ENCODE data around the gene ZNF37A.

The ZNF37A gene

DNA sequence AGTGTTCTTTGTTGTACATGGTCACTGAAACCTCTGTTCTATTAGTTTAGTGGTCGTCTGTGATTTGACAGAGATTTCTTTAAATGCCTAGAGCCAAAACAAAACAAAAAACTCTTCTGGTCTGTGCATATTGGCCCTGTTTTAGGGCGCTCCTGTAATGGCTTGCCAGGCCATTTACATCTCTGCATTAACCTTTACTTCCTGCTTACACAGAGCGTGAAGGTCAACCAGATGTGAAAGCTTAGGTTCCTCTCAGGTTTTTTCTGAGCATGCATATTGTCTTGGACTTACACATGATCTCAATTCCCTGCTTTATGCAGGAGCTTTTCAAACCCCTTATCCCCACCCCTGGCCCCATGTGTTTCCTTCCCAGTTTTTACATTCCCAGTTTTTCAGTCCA lies 9.6 kb downstream of the ZNF37A start:
- TF ChIP-seq, protein P1, sequence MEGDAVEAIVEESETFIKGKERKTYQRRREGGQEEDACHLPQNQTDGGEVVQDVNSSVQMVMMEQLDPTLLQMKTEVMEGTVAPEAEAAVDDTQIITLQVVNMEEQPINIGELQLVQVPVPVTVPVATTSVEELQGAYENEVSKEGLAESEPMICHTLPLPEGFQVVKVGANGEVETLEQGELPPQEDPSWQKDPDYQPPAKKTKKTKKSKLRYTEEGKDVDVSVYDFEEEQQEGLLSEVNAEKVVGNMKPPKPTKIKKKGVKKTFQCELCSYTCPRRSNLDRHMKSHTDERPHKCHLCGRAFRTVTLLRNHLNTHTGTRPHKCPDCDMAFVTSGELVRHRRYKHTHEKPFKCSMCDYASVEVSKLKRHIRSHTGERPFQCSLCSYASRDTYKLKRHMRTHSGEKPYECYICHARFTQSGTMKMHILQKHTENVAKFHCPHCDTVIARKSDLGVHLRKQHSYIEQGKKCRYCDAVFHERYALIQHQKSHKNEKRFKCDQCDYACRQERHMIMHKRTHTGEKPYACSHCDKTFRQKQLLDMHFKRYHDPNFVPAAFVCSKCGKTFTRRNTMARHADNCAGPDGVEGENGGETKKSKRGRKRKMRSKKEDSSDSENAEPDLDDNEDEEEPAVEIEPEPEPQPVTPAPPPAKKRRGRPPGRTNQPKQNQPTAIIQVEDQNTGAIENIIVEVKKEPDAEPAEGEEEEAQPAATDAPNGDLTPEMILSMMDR (IDR thresholded peaks at IDR 0.05; ENCODE audit: control insufficient read depth, insufficient read depth, low read depth, low read length, missing control alignments): no peak
- no peak overlapping the region for H3K4me3 ChIP-seq (ENCODE audit: control insufficient read depth, low read depth, low read length)
- no peak for DNase-seq (ENCODE audit: low read depth)

- H3K4me3 ChIP-seq (ENCODE audit: control insufficient read depth, low read depth, low read length): no peak overlapping the region
- no peak for DNase-seq (ENCODE audit: low read depth)
- TF ChIP-seq, protein P1 (IDR thresholded peaks at IDR 0.05; ENCODE audit: control insufficient read depth, insufficient read depth, low read depth, low read length, missing control alignments): no peak
Measured at GRCh38 chr10:38112159-38112558, 18.0 kb downstream of the ZNF37A start.

GRCh38 chr10:38118072-38118807 lies 24.1 kb downstream of the ZNF37A start:
- H3K4me3 ChIP-seq (ENCODE audit: control insufficient read depth, low read depth, low read length): no peak overlapping the region
- DNase-seq (ENCODE audit: low read depth): no peak
- TF ChIP-seq, protein P1 (IDR thresholded peaks at IDR 0.05; ENCODE audit: control insufficient read depth, insufficient read depth, low read depth, low read length, missing control alignments): no peak

GRCh38 chr10:38119038-38119437 lies 24.9 kb downstream of the ZNF37A start:
- TF ChIP-seq, protein P1 (IDR thresholded peaks at IDR 0.05; ENCODE audit: control insufficient read depth, insufficient read depth, low read depth, low read length, missing control alignments): no peak
- DNase-seq (ENCODE audit: low read depth): no peak
- no peak overlapping the region for H3K4me3 ChIP-seq (ENCODE audit: control insufficient read depth, low read depth, low read length)

DNA sequence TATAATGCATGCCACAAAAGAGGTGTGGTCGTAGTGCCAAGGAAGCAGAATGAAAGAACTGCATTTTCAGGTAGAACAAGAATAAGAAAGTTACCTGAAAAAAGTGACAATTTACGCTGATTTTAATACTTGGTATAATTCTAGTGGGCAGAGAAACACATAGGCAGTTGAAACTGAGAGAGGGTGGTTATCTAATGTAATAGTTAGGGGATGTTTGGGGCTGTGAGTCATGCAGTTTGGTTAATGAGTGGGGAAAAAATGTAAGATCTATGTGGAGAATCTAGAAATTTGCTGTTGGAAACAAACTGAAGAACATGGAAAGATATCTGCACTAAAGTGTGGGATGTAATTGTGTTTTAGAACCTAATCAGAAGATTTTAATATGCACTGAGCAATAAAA lies 33.7 kb downstream of the ZNF37A start:
- H3K4me3 ChIP-seq (ENCODE audit: control insufficient read depth, low read depth, low read length): no peak overlapping the region
- no peak for DNase-seq (ENCODE audit: low read depth)
- TF ChIP-seq, protein P1 (IDR thresholded peaks at IDR 0.05; ENCODE audit: control insufficient read depth, insufficient read depth, low read depth, low read length, missing control alignments): no peak

GRCh38 chr10:38143587-38143986 lies 49.5 kb downstream of the ZNF37A start:
- H3K4me3 ChIP-seq (ENCODE audit: control insufficient read depth, low read depth, low read length): no peak overlapping the region
- TF ChIP-seq, protein P1 (IDR thresholded peaks at IDR 0.05; ENCODE audit: control insufficient read depth, insufficient read depth, low read depth, low read length, missing control alignments): no peak
- no peak for DNase-seq (ENCODE audit: low read depth)

Data from AG09309 (cell line).